ENCODE results near the gene GLG1. TPM values are rescaled to one million over a fixed set of nuclear protein-coding genes. Genes with fewer than 3 reads are reported as not detected.

The GLG1 gene
- total RNA-seq, 1 experiment from 2014 or later = 487 TPM

DNA sequence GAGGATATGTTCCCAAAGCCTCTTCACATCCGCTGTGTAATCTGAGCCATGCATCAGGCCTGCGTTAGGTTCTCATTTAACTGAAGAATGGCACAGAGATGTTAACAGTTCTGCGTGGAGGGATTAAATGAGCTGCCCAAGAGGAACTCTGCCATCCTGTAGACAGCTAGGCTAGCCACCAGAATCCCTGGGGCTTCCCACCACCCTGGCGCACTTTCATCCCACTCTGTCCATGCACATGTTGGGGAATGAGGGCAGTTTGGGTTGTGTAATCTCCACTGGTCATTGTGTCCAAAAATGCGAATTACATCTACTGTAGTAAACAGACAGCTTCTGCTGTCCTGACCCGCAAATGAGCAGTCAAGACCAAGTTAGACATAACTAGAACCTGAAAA is 1.0 kb upstream of the GLG1 start:
- peak overlapping the region; percentile 94 for H3K27ac ChIP-seq (ENCODE audit: low read depth, low read length, poor library complexity, severe bottlenecking)
- ChIA-PET CTCF (no interaction called here), POLR2A (ENCODE audit: low non-redundant PET) (interaction anchor here (0.5 to 0.6 kb wide), 2 partner anchors 10 to 49 kb away, joined by 3 to 5 read pairs; no protein-coding TSS in a partner anchor)
- H3K4me1 ChIP-seq (ENCODE audit: insufficient read depth, low read length, poor library complexity, severe bottlenecking) = peaks cover 7% of the 10 kb centered on the region
- H3K9me3 ChIP-seq (ENCODE audit: low read depth, low read length, poor library complexity, severe bottlenecking) = peaks cover 4% of the 10 kb centered on the region
- H3K4me3 ChIP-seq (ENCODE audit: low read depth, low read length, poor library complexity, severe bottlenecking) = peak overlapping the region; percentile 85
- H3K36me3 ChIP-seq (ENCODE audit: insufficient read depth, low read length, poor library complexity, severe bottlenecking) = peaks cover 17% of the 10 kb centered on the region
- peak; percentile 83 for DNase-seq (ENCODE audit: low spot score)
- H3K27me3 ChIP-seq (replicated peaks; ENCODE audit: insufficient read depth, low read depth, low read length, poor library complexity) = no peaks in the 10 kb centered on the region
- TF ChIP-seq, protein P1, sequence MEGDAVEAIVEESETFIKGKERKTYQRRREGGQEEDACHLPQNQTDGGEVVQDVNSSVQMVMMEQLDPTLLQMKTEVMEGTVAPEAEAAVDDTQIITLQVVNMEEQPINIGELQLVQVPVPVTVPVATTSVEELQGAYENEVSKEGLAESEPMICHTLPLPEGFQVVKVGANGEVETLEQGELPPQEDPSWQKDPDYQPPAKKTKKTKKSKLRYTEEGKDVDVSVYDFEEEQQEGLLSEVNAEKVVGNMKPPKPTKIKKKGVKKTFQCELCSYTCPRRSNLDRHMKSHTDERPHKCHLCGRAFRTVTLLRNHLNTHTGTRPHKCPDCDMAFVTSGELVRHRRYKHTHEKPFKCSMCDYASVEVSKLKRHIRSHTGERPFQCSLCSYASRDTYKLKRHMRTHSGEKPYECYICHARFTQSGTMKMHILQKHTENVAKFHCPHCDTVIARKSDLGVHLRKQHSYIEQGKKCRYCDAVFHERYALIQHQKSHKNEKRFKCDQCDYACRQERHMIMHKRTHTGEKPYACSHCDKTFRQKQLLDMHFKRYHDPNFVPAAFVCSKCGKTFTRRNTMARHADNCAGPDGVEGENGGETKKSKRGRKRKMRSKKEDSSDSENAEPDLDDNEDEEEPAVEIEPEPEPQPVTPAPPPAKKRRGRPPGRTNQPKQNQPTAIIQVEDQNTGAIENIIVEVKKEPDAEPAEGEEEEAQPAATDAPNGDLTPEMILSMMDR (conservative IDR thresholded peaks at IDR 0.05; ENCODE audit: low read depth, low read length) = no peak
- BruUV-seq (replicated peaks) = no TSS peak
- intact Hi-C loops (cut with micrococcal nuclease; ENCODE audit: unreplicated experiment) = loop anchor here (10.0 kb wide), 1 partner anchor 113 kb away; no protein-coding TSS in a partner anchor

GRCh38 chr16:74607310-74607961 is 522 bp upstream of the GLG1 start:
- Histone ChIP-seq H3K4me1 (ENCODE audit: insufficient read depth, low read length, poor library complexity, severe bottlenecking) (peaks cover 11% of the 10 kb centered on the region), H3K27me3 (replicated peaks; ENCODE audit: insufficient read depth, low read depth, low read length, poor library complexity) (no peaks in the 10 kb centered on the region), H3K9me3 (ENCODE audit: low read depth, low read length, poor library complexity, severe bottlenecking) (peaks cover 4% of the 10 kb centered on the region), H3K36me3 (ENCODE audit: insufficient read depth, low read length, poor library complexity, severe bottlenecking) (peaks cover 17% of the 10 kb centered on the region), H3K27ac (ENCODE audit: low read depth, low read length, poor library complexity, severe bottlenecking) (peak overlapping the region; percentile 94), H3K4me3 (ENCODE audit: low read depth, low read length, poor library complexity, severe bottlenecking) (peak overlapping the region; percentile 85)
- DNase-seq (ENCODE audit: low spot score) = no peak
- intact Hi-C loops (cut with micrococcal nuclease; ENCODE audit: unreplicated experiment) = loop anchor here (10.0 kb wide), 1 partner anchor 113 kb away; no protein-coding TSS in a partner anchor
- BruUV-seq (replicated peaks) = TSS peak; percentile 68
- ChIA-PET POLR2A (ENCODE audit: low non-redundant PET) (interaction anchor here (0.5 kb wide), 1 partner anchor 48 kb away, joined by 5 read pairs; no protein-coding TSS in a partner anchor), CTCF (no interaction called here)
- TF ChIP-seq, protein P1 (conservative IDR thresholded peaks at IDR 0.05; ENCODE audit: low read depth, low read length) = no peak
- no peak for TF ChIP-seq EZH2 (IDR thresholded peaks at IDR 0.05; ENCODE audit: borderline replicate concordance, low read depth, low read length, poor library complexity, severe bottlenecking)

DNA sequence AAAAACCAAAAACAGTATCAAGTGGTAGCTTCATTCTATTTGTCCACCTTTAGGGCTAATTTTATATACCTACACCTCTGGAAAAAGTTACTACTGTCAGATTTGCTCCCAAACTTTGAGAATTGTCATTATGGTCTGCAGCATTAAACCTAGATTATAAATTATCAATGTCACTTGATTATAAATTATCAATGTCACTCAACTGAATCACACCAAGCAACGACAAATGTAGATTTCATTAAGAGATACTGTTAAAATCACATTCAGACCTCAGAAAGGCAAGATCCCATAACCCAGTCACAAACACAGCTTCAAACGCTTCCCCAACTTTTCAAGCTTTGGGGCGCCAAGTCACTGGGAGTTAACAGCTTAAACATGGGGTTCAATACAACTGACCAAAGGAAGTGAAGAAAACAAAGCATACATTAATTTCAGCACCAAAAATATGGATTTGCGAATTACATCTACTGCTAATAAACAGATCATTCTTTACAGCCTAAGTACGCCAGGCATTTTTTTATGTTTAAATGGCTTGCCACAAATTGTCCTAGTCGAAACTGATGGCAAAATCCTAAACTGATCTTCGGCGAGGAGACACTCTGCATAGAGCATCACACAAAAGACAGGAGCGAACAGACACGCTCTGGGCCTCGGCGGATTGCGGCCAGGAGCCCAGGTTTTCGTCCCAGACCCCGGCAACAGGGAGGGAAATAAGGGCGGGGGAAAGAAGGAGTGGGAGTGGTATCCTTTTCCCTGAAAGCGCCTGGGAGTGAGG is 981 bp downstream of the GLG1 start:
- Histone ChIP-seq H3K27me3 (replicated peaks; ENCODE audit: insufficient read depth, low read depth, low read length, poor library complexity) (no peaks in the 10 kb centered on the region), H3K9me3 (ENCODE audit: low read depth, low read length, poor library complexity, severe bottlenecking) (peaks cover 4% of the 10 kb centered on the region), H3K4me3 (ENCODE audit: low read depth, low read length, poor library complexity, severe bottlenecking) (peak overlapping the region; percentile 85), H3K27ac (ENCODE audit: low read depth, low read length, poor library complexity, severe bottlenecking) (peak overlapping the region; percentile 94), H3K4me1 (ENCODE audit: insufficient read depth, low read length, poor library complexity, severe bottlenecking) (peaks cover 11% of the 10 kb centered on the region), H3K36me3 (ENCODE audit: insufficient read depth, low read length, poor library complexity, severe bottlenecking) (peaks cover 20% of the 10 kb centered on the region)
- TF ChIP-seq EZH2 (IDR thresholded peaks at IDR 0.05; ENCODE audit: borderline replicate concordance, low read depth, low read length, poor library complexity, severe bottlenecking) = no peak
- TF ChIP-seq, protein P1 (conservative IDR thresholded peaks at IDR 0.05; ENCODE audit: low read depth, low read length) = no peak
- BruUV-seq (replicated peaks) = TSS peak; percentile 40
- CTCF ChIA-PET = no interaction called here
- DNase-seq (ENCODE audit: low spot score) = no peak
- intact Hi-C loops (cut with micrococcal nuclease; ENCODE audit: unreplicated experiment) = loop anchor here (10.0 kb wide), 1 partner anchor 111 kb away; no protein-coding TSS in a partner anchor
- POLR2A ChIA-PET (ENCODE audit: low non-redundant PET) = no interaction called here

Data from A673 (cell line).